NCI-H146 (cell line): ENCODE results near the gene DOK1.

Experiments used
- DNase-seq: peaks from one replicate; lab custom pipeline; 2025; lab: John Stamatoyannopoulos, UW

Gene DOK1

DNA sequence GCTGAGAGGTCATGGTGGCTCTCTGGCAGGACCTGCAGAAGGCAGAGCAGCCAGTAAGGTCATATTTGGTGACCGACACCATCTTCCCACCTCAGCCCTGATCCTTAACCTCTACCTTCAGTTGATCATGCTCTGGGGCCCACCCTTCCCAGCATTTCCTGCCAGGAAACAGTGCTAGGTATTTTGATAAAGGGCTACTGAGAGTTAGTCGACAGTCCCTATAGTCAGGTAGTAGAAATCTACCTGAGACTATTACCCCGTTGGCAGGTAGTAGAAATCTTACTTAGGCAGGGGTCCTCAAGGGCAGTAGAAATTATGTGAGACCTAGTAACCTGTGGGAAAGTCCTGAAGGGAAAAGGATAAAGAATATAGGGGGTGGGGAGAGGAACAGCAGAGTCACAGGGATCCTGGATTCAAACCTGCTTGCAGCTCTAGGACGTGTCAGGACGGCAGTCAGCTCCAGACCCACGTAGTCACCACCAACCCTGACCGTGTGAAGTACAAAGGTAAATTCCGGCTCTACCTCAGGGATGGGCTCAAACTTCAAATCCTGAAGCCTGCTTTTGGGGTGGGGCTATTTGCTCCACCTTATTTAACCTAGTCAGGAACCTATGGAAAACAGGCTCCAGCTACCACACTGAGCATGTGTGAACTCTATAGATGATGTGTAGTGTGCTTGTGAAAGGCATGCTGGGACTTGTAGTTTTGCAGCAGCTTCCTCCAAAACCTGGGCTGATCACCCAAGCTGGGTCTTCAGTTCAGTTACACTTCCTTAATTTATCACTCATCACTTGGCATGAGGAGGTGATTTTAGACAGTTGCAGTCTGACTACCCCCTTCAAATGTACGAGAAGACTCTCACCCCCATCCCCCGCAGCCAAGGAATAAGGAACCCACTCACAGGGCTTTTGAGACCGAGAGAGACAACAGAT lies 28.5 kb upstream of the DOK1 start, which contains the start of gene DQX1:
DQX1 (minus strand) TSS at position 515 of the 932 bp plus-strand sequence; CDS start at position 13, 502 bp downstream.
- DNase-seq = no peak

DNA sequence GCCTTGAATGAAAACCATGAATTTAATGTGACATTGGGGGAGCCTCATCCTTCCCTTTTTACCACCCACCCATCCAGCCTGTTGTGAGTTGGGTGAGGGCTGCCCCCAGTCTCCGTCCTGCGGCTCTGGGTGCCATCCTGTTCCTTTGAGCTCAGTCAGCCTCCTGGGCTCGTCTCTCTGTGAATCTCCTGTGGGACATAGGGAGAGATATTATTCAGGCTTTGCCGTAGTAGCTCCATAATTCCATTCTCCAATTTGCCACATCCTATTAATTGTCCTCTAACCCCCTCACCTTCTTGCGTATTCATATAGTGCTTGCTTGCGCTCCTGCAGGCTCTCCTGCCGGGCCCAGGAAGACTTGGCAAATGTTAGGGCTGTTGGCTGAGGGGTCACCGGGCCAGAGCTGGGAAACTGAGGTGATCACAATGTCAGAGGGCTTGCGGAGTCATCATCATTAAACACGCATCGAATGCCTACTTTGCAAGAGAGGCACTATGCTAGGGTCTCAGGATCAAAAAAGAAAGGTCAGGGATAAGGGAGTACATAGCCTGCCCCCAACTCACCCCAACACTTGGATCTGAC lies 27.8 kb upstream of the DOK1 start:
- DNase-seq = no peak

DNA sequence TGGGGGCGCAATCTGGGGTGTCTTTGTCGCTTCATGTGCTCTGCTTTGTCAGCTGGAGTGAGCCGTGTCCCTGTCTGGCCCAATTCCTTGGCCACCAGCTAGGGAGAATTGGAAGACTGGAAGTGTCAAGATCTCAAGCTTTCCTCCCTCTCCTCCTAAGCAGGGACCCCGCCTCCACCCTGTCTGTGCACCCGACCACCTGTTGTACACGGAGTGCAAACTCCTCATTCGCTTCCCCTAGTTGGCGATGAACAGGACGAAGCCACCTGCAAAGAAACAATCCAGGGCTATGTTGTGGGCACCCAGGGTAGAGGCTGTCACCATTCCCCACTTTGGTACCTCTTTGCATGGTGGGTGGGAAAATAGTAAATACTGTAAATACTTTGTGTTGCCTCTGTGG lies 26.8 kb upstream of the DOK1 start:
- no peak for DNase-seq

DNA sequence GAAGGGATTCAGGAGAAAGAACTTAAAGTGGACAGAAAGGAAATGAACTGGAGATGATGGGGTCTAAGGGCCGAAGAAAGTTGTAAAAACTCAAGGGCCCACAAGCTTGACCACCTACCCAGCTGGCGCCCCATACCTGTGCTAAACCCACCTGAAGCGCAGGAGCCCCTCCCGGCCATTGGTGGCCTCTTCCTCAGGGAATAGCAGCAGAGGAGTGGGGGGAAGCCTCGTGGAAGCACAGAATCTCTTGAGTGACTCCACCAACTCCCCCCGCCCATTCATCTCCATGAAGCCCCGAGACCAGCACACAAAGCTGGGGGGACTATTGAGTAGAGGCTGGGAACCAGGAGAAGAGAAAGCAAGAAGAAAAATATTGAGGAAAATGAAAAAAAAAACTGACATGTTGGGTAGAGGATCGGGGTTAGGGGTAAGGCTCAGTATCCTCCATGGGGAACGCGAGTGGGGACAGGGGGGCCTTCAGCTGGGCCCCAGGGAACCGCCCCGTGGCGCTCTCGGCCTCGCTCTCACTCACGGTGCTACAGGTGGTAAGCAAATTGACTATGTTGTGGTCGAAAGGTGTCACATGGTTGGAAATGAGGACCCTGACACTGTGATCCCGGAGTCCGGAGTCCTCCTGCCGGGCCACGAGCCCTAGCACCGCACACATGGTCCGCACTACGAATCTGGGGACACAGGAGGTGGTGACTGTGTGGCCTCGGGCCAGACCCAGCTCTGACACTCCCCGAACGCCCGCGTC lies 25.7 kb upstream of the DOK1 start:
- no peak for DNase-seq

DNA sequence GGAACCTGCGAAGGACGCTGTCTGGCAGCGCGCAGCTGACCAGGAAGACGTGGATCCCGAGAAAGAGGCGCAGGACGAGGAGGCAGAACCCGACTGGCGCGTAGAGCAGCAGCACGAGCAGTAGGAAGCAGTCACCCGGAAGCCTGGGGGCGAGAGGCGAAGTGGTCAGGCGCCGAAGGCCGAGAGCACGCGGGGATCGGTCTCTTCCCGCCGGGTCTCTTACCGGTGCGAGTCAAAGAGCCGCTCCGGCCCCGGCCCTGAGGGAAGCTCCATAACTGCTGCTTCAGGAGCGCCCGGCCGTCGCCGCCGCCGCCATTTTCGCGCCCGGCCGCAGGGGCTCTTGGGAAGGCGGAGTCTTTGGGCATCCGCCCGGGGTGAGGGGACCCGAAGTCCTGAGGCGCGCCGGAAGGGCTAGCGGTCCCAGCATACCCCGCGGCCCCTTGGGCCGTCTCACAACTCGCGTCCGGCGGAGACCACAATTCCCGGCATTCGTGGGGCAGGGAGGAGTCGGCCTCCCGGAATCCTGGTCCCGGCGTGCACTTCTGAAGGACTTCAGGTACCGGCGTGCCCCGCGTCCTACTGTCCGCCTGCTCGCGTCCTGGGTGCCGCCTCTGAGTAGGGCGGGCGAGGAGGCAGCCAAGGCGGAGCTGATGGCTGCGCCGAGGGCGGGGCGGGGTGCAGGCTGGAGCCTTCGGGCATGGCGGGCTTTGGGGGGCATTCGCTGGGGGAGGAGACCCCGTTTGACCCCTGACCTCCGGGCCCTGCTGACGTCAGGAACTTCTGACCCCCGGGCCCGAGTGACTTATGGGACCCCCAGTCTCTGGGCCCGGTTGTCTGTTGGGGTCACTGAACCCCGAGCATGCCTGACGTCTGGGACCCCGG lies 24.9 kb upstream of the DOK1 start, which contains the start of the genes AUP1 and HTRA2:
AUP1 (minus strand) TSS at position 350 of the 882 bp plus-strand sequence; CDS start at position 273, 77 bp downstream.
HTRA2 (plus strand) TSS at position 577 of the 882 bp plus-strand sequence; CDS start at position 651, 74 bp downstream.
- peak; percentile 99 for DNase-seq

DNA sequence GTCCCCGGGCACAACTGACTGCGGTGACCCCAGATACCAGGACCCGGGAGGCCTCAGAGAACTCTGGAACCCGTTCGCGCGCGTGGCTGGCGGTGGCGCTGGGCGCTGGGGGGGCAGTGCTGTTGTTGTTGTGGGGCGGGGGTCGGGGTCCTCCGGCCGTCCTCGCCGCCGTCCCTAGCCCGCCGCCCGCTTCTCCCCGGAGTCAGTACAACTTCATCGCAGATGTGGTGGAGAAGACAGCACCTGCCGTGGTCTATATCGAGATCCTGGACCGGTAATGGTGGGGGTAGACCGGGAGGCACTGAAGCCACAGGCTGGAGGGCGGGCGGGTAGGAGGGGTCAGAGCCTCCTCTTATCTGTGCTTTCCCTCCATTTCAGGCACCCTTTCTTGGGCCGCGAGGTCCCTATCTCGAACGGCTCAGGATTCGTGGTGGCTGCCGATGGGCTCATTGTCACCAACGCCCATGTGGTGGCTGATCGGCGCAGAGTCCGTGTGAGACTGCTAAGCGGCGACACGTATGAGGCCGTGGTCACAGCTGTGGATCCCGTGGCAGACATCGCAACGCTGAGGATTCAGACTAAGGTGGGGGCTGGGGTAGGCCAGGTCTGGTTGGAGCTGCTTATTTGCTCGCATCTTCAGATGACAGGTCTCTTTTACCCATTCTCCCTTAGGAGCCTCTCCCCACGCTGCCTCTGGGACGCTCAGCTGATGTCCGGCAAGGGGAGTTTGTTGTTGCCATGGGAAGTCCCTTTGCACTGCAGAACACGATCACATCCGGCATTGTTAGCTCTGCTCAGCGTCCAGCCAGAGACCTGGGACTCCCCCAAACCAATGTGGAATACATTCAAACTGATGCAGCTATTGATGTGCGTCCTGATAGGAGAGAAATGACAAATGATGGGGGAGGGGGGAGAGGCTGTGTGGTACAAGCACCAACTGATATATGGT lies 24.0 kb upstream of the DOK1 start:
- peak; percentile 53 for DNase-seq

DNA sequence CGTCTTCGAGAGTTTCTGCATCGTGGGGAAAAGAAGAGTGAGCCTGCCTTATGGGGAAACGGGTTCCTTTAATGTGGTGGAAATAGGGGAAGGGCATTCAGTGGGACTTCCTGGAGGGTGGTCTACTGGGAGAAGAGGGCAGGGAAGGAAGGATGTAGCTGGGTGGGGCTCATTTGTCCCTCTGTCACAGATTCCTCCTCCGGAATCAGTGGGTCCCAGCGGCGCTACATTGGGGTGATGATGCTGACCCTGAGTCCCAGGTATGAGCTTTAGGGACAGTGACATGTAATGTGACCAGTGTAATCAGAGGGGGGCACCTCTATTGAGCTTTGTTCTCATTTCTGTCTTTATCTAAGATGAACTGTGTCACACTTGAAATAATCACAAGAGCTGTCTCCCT lies 22.9 kb upstream of the DOK1 start:
- DNase-seq = no peak

DNA sequence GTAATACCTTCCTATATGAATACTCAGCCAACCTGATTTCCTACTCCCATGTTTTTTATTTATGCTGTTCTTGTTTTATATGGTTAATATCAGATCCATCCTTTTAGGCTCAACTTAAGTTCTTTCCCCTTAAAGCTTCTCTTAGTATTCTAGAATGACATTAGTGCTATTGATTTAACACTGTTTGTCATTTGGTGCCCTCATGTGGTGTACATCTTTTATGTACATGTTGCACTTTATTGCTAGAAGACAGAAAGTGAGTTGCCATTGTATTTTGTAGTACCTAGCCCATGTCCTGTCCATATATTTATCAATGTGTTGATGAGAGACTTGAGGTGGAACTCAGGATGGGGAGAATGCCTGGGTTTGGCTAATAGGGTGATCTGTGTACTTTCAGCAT lies 22.3 kb upstream of the DOK1 start:
- peak; percentile 20 for DNase-seq

DNA sequence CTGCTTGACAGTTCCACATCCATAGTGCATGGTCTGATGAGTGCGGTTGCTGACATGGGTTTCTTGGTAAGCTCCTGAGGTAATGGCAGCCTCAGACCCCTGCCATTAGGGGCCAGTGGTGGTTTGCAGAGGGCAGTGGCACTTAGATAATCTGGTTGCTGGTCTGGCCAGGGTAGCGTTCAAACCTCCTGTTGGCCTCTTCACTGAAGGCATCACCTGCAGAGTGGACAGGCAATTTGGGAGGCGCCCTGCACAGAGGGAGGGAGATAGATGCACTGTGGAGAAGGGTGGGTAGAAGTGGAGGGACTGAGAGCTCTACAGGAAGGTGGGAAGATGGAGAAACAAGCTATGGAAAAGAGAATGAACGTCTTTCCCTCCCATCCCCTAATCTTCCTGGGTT lies 21.1 kb upstream of the DOK1 start:
- DNase-seq = no peak

DNA sequence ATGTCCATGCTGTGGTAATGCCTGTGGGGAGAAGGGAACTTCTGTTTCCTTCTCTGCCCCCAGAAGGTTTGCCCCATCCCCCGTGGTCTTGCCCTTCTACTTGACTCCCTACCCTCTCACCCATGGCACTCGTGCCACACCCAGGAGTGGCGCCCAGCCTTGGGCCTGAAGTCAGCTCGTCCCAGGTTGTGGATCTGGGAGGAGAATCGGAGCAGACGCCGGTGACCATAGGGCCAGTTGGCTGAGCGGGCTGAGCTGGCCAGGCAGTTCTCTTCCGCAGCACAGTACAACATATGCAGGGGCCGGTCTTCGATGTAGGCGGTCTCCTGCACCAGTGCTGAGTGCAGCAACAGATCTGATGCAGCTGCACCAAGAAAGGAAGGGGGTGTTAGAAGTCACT lies 20.1 kb upstream of the DOK1 start:
- no peak for DNase-seq

DNA sequence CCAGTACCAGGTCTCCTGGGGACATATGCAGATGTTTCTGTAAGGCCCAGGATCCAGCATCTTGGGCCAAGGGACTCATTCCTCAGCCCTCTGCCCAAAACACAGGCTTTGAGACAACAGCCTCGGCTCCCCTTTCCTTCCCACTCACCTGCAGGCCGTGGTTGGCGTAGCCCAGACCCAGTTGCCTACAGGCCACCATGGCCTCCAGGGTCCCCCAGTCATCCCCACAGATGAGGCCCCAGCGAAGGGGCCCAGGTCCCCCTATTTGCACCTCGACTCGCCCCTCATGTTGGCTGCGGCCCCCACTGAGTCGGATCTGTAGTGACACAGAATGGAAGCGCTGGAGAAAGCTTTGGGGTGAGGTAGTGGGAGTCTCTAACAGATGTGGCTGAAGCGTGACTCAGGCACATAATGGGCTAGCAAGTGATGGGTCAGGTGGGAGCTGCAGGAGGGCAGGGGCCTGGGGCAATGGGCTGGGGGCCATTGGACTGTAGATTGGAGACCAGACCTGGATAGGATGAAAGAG lies 19.0 kb upstream of the DOK1 start:
- no peak for DNase-seq

DNA sequence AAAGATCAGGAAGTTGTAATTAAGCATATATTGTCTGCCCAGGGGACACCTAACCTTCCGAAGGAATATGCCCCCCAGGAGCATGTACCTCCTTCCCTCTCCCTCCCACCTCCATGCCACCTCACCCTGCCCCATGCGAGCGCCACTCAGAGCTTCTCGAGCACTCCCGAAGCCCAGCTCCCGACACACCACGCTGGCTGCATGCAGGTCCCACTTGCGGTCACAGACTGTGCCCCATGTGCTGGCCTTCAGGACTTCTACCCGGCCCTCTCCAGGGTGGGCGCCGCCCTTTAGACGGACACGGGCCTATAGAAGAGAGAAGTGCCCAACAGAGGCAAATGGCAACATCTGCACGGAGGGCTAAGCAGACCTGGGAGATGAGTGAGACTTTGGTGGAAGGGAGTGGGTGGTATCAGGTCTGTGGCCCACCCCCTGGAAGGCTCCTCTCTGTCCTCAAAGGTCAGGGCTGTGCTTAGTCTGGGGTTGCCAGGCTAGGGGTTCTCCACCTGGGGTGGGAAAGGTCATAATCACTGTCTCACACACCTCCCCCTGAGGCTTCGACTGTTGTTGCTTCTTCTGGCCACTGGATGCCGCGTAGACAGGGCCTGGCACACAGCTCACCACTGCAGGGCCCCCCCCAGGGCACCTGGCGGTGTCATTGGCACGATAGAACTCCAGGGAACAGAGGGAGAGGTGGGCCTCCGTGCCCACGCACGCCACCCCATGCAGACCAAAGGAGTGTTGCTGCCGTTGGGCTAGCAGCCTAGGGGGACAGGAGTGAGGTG lies 18.2 kb upstream of the DOK1 start:
- no peak for DNase-seq

DNA sequence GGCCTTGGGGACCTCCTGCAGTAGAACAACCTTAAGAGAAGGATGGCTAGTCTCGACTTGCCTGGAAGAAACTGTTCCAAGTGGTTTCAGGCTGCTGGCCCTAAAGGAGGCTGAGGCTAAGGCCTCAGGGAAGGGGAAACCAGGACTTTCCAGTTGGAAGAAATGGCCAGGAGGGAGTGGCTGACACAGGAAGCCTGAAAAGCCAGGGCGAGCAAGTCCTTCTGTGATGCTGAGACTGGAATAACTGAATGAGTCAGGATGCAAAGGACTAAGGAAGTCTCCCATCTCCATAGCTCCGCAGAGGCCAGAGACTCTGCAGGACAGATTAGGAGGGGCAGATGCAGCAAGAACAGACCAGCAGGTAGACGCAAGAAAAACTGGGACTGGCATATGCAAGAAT lies 17.4 kb upstream of the DOK1 start:
- DNase-seq = no peak

DNA sequence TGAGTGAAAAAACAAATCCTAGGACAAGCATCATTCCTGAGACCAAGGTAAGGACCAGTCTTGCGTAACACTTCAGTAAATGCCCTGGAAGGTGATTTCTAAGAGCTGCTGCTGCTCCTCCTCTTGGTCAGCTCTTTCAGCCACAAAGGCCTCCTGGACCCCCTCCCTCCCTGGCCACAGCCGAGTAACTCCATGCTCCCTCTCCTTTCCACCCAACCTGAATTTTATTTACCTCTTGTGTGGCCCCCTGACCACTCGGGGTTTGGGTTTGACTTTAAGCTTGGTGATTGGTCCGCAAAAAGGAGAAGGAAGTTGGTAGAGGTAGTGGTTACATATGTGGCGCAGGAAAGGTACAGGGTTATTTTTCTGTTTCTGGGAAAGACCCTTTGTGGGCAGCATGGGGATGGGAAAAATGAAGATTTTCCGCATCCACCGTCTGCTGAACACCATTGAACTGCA lies 15.6 kb upstream of the DOK1 start:
- no peak for DNase-seq

DNA sequence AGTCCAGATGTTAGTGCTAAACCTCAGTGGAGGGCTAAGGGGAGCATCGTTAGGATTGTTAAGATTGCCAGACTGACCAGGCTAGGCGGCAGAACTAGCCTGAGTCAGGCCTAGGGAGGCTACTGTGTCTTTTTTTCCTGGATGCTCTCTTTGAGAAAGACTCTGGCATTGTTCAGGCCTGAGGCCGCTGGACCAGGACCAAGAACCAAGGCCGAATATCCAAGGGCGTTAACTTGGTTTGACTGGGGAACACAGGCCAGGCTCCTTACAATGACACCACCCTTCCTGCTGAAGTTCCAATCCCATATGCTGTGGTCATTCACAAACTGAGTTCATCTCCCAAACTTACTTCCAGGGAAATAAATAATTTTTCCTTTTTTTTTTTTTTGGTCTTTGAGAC lies 14.2 kb upstream of the DOK1 start:
- no peak for DNase-seq

DNA sequence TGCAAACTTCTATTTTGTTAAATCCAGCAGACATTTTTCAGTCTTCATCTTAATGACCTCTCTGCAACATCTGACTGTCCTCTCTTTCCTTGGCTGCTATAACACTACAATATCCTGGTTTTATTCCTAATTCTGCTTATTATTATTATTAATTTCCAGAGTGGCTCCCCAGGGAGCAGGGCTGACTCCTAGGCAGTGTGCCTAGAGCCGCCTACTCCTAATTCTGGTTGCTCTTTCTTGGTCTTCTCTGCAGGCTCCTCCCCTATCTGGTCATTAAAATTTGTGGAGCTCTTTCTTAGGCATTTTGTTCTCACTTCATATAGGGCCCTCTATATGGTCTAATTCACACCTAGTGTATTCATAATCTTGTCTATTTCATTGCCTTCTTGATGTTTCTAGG lies 11.5 kb upstream of the DOK1 start:
- DNase-seq = no peak

DNA sequence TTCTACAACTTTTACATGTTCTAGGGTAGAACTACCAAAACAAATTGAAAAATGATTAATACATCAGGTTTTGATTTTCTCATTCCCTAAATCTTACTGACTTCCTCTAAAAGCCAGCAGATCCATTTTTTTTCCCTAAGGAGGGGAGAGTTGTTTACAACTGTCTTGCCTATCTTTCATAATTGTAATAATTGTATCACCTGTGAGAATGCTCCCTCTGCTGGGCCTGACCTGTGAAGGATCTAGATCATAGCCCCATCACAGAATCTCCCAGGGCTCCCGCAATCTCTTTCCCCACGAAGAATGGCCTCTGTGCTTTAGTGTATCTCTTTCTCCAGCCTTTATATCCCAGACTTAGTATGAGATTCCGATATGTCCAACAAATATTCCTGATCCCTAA lies 9.9 kb upstream of the DOK1 start:
- peak; percentile 3 for DNase-seq

DNA sequence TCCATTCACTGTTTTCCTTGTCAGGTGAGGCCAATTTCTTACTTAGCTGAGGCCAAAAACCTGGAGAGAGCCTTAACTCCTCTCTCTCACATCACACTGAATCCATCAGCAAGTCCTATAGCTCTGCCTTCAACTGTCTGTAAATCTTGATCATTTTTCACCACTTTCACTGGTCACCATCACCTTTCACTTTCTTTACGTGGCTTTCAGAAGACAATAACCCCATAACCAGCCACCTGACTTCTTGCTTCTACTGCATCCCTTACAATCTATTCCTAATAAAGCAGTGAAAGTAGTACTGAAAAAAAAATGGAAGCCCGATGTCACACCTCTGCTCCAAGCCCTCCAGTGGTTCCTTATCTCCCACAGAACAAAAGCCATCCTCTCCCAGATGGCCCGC lies 8.5 kb upstream of the DOK1 start:
- no peak for DNase-seq

DNA sequence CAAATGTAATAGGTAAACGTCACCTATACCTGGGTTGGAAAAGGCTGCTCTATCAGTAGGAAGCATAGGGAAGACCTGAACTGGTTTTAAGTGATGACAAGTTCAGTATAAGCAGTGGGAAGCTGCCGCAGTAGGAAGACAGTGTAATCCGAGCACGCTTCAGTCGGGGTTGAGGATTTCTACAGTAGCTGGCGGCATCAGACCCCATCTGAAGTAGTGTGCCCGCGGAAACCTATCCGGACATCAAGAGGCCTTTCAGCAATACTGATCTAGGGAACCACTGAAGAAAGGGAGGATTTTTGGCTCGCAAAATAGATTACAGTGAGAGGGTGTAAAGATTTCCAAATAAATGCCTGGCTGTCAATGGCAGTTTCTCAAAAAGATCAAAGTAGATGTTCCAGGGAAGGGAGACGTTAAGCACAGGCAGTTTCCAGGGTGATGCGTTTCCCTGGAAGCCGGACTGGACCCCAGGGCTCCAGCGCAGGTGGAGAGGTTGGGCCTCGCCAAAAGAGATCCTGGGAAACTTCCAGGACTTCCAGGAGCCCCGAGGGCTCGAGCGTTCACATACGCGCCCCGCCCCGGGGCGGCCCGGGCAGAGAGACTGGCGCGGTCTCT lies 6.1 kb upstream of the DOK1 start:
- peak; percentile 59 for DNase-seq
